Hepatocyte (in vitro differentiated cells): Measurements from ENCODE around the gene NUPR2. TPM values are rescaled to one million over a fixed set of nuclear protein-coding genes. Genes with fewer than 3 reads are reported as not detected.

Experiments
- DNase-seq: peaks from one replicate; pipeline ENCODE4 v3.0.0-alpha.2; 2016; ENCODE audit warnings: low spot score
- H2AFZ ChIP-seq: fragments of 200-600 bp; sonication (generic); 2 replicates; pipeline ENCODE4 v1.6.0; 2016; ENCODE audit warnings: antibody characterized with exemption, mild to moderate bottlenecking
- H3K27ac ChIP-seq: fragments of 200-600 bp; sonication (generic); 2 replicates; pipeline ENCODE4 v1.5.1; 2016; ENCODE audit warnings: mild to moderate bottlenecking
- H3K27me3 ChIP-seq: fragments of 200-600 bp; sonication (generic); 2 replicates; pipeline ENCODE4 v1.6.1; 2016
- H3K36me3 ChIP-seq: fragments of 200-600 bp; sonication (generic); replicated peaks from 2 replicates; pipeline ENCODE4 v1.5.1; 2016; ENCODE audit warnings: low read depth; ENCODE audit not compliant: insufficient read depth
- H3K4me1 ChIP-seq: fragments of 200-600 bp; sonication (generic); 2 replicates; pipeline ENCODE4 v1.5.1; 2016; ENCODE audit warnings: mild to moderate bottlenecking, moderate library complexity; ENCODE audit not compliant: insufficient read depth
- H3K4me2 ChIP-seq: fragments of 200-600 bp; sonication (generic); 2 replicates; pipeline ENCODE4 v1.6.0; 2016
- H3K4me3 ChIP-seq: fragments of 200-600 bp; sonication (generic); 2 replicates; pipeline ENCODE4 v1.5.1; 2016; ENCODE audit warnings: mild to moderate bottlenecking
- H3K79me2 ChIP-seq: fragments of 200-600 bp; sonication (generic); 2 replicates; pipeline ENCODE4 v1.6.0; 2017; ENCODE audit warnings: mild to moderate bottlenecking
- H3K9me2 ChIP-seq: fragments of 200-600 bp; sonication (generic); replicated peaks from 2 replicates; pipeline ENCODE4 v1.6.0; 2017; ENCODE audit warnings: mild to moderate bottlenecking; ENCODE audit not compliant: insufficient read depth
- H3K9me3 ChIP-seq: fragments of 200-600 bp; sonication (generic); 2 replicates; pipeline ENCODE4 v1.5.1; 2016; ENCODE audit warnings: low read depth, mild to moderate bottlenecking
- H4K20me1 ChIP-seq: fragments of 200-600 bp; sonication (generic); 2 replicates; pipeline ENCODE4 v1.6.0; 2016; ENCODE audit warnings: mild to moderate bottlenecking; ENCODE audit not compliant: insufficient read depth, poor library complexity, severe bottlenecking
- CTCF ChIP-seq: fragments of 200-600 bp; sonication (generic); IDR thresholded peaks from 2 replicates; pipeline ENCODE4 v1.5.1; 2016; ENCODE audit warnings: antibody characterized with exemption, mild to moderate bottlenecking; ENCODE audit not compliant: poor library complexity
- EZH2 ChIP-seq: fragments of 200-600 bp; sonication (generic); IDR thresholded peaks from 2 replicates; pipeline ENCODE4 v1.6.1; 2016; ENCODE audit warnings: antibody characterized with exemption, mild to moderate bottlenecking, borderline replicate concordance
- EZH2phosphoT487 ChIP-seq: fragments of 200-600 bp; sonication (generic); IDR thresholded peaks from one replicate; pipeline ENCODE4 v1.6.1; 2018; ENCODE audit warnings: antibody characterized with exemption, mild to moderate bottlenecking, low read depth, moderate library complexity; ENCODE audit not compliant: unreplicated experiment, severe bottlenecking
- WGBS: methylation state at CpG from one replicate; pipeline ENCODE4 v1.1.6; 2016; ENCODE audit warnings: low lambda C conversion rate; ENCODE audit errors: missing lambda C conversion rate; 5-methylcytosine and 5-hydroxymethylcytosine counted together
- polyA plus RNA-seq: library from polyadenylated mRNA; unstranded; fragments of >200 nt; fragmentation: Nextera tagmentation; extraction: Ambion mirVana; gene quantifications from 2 replicates; pipeline ENCODE4 v1.2.1, GENCODE V29; 2016
- total RNA-seq: library from RNA; depleted of rRNA; stranded (reverse); fragments of >200 nt; gene quantifications from 2 replicates; pipeline ENCODE4 v1.2.3, GENCODE V29; 2014

Gene NUPR2
- total and polyA plus RNA-seq, 2 experiments from 2014 or later, result not detected

GRCh38 chr7:56087445-56087844, 28.8 kb downstream of the NUPR2 start:
- no peak overlapping the region for H3K27ac ChIP-seq
- H3K4me2 ChIP-seq, result no peak overlapping the region
- TF ChIP-seq EZH2, result no peak
- no peak for TF ChIP-seq CTCF
- TF ChIP-seq EZH2phosphoT487, result no peak
- H3K79me2 ChIP-seq, result no peaks in the 10 kb centered on the region
- H3K27me3 ChIP-seq, result no peaks in the 10 kb centered on the region
- no peaks in the 10 kb centered on the region for H3K36me3 ChIP-seq
- no peaks in the 10 kb centered on the region for H3K9me2 ChIP-seq
- no peak overlapping the region for H2AFZ ChIP-seq
- no peak overlapping the region for H3K4me3 ChIP-seq
- no peak for DNase-seq
- 96% methylated on average over 16 of the region's 16 CpGs for WGBS
- no peaks in the 10 kb centered on the region for H3K4me1 ChIP-seq
- H3K9me3 ChIP-seq, result no peaks in the 10 kb centered on the region
- H4K20me1 ChIP-seq, result no peaks in the 10 kb centered on the region

DNA sequence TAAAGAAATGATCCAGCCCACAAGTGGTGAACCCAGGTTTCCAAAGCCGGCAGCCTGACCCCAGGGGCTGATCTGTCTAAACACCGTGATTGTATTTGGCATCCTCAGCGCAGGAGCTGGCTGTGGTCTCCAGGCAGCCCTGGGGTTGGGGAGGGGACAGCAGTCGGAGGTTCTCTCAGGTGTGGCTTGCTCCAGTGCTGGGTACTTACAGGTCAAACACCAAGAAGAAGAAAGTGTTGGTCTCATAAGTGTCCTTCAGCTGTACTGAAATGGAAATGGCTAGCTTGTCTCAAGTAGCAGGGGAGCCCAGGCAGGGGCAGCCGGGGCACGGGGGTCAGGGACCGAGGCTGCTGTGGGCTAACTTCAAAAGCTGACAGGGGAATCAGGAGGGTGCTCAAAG, 29.5 kb downstream of the NUPR2 start:
- H3K27ac ChIP-seq, result no peak overlapping the region
- H3K36me3 ChIP-seq, result no peaks in the 10 kb centered on the region
- no peaks in the 10 kb centered on the region for H3K9me3 ChIP-seq
- H4K20me1 ChIP-seq, result no peaks in the 10 kb centered on the region
- no peak overlapping the region for H3K4me2 ChIP-seq
- H3K4me1 ChIP-seq, result no peaks in the 10 kb centered on the region
- H3K27me3 ChIP-seq, result no peaks in the 10 kb centered on the region
- H2AFZ ChIP-seq, result no peak overlapping the region
- no peak for TF ChIP-seq EZH2
- no peak for TF ChIP-seq CTCF
- H3K79me2 ChIP-seq, result no peaks in the 10 kb centered on the region
- no peak overlapping the region for H3K4me3 ChIP-seq
- WGBS, result 97% methylated on average over 7 of the region's 7 CpGs
- DNase-seq, result no peak
- H3K9me2 ChIP-seq, result no peaks in the 10 kb centered on the region

GRCh38 chr7:56083150-56083785, 32.9 kb downstream of the NUPR2 start:
- Histone ChIP-seq H4K20me1 (no peaks in the 10 kb centered on the region), H3K9me3 (no peaks in the 10 kb centered on the region), H3K79me2 (no peaks in the 10 kb centered on the region), H3K27ac (no peak overlapping the region), H3K4me1 (no peaks in the 10 kb centered on the region), H3K4me3 (no peak overlapping the region), H3K9me2 (no peaks in the 10 kb centered on the region), H2AFZ (no peak overlapping the region), H3K4me2 (no peak overlapping the region), H3K36me3 (no peaks in the 10 kb centered on the region), H3K27me3 (no peaks in the 10 kb centered on the region)
- no peak for DNase-seq
- 87% methylated on average over 13 of the region's 13 CpGs for WGBS
- TF ChIP-seq EZH2, result no peak
- TF ChIP-seq EZH2phosphoT487, result no peak
- no peak for TF ChIP-seq CTCF
